ENCODE measurements around the gene ZNF507. TPM values are rescaled to one million over a fixed set of nuclear protein-coding genes. Genes with fewer than 3 reads are reported as not detected.

Gene ZNF507
- total RNA-seq, 4 donors from 2014 or later = 10.5 to 37.4 (median 28.2) TPM

- no peak for TF ChIP-seq POLR2A (IDR thresholded peaks at IDR 0.05)
- no peak for TF ChIP-seq CTCF (IDR thresholded peaks at IDR 0.05)
- intact Hi-C loops (cut with DNase I; ENCODE audit: low total_unique reads) = no loop called here
- no peak for DNase-seq
These were observed 28.3 kb upstream of the ZNF507 start for GRCh38 chr19:32317086-32317485.

GRCh38 chr19:32318884-32319520 is 26.4 kb upstream of the ZNF507 start:
- H3K4me1 ChIP-seq = no peaks in the 10 kb centered on the region
- no peak for TF ChIP-seq CTCF (IDR thresholded peaks at IDR 0.05)
- TF ChIP-seq POLR2A (IDR thresholded peaks at IDR 0.05) = no peak
- no peaks in the 10 kb centered on the region for H3K9me3 ChIP-seq
- H3K27ac ChIP-seq = no peak overlapping the region
- intact Hi-C loops (cut with DNase I; ENCODE audit: low total_unique reads) = no loop called here
- no peaks in the 10 kb centered on the region for H3K27me3 ChIP-seq
- DNase-seq = no peak
- no peaks in the 10 kb centered on the region for H3K36me3 ChIP-seq
- H3K4me3 ChIP-seq = no peak overlapping the region

More at GRCh38 chr19:32317086-32317485, 28.3 kb upstream of the ZNF507 start:
- Histone ChIP-seq H3K4me3 (no peak overlapping the region), H3K36me3 (no peaks in the 10 kb centered on the region), H3K27me3 (no peaks in the 10 kb centered on the region), H3K27ac (no peak overlapping the region), H3K4me1 (no peaks in the 10 kb centered on the region), H3K9me3 (no peaks in the 10 kb centered on the region)

GRCh38 chr19:32322541-32322940 is 22.9 kb upstream of the ZNF507 start:
- intact Hi-C loops (cut with DNase I; ENCODE audit: low total_unique reads) = no loop called here
- no peak overlapping the region for H3K27ac ChIP-seq
- H3K4me3 ChIP-seq = no peak overlapping the region
- no peaks in the 10 kb centered on the region for H3K9me3 ChIP-seq
- H3K27me3 ChIP-seq = peaks cover 0 to 3% of the 10 kb centered on the region in 2 donors
- TF ChIP-seq CTCF (IDR thresholded peaks at IDR 0.05) (no peak), POLR2A (IDR thresholded peaks at IDR 0.05) (no peak)
- H3K36me3 ChIP-seq = no peaks in the 10 kb centered on the region
- no peaks in the 10 kb centered on the region for H3K4me1 ChIP-seq
- DNase-seq = no peak

GRCh38 chr19:32324631-32325285 is 20.7 kb upstream of the ZNF507 start:
- Histone ChIP-seq H3K36me3 (no peaks in the 10 kb centered on the region), H3K9me3 (no peaks in the 10 kb centered on the region), H3K27me3 (peaks cover 0 to 4% of the 10 kb centered on the region in 2 donors), H3K4me3 (no peak overlapping the region), H3K4me1 (no peaks in the 10 kb centered on the region), H3K27ac (no peak overlapping the region)
- TF ChIP-seq CTCF (IDR thresholded peaks at IDR 0.05) (no peak), POLR2A (IDR thresholded peaks at IDR 0.05) (no peak)
- intact Hi-C loops (cut with DNase I; ENCODE audit: low total_unique reads) = no loop called here
- DNase-seq = no peak

GRCh38 chr19:32330213-32330857 is 15.1 kb upstream of the ZNF507 start:
- intact Hi-C loops (cut with DNase I; ENCODE audit: low total_unique reads) = no loop called here
- H3K4me1 ChIP-seq = no peaks in the 10 kb centered on the region
- H3K27ac ChIP-seq = no peak overlapping the region
- no peaks in the 10 kb centered on the region for H3K36me3 ChIP-seq
- DNase-seq = no peak
- peaks cover 0 to 4% of the 10 kb centered on the region in 2 donors for H3K27me3 ChIP-seq
- TF ChIP-seq POLR2A (IDR thresholded peaks at IDR 0.05) = no peak
- TF ChIP-seq CTCF (IDR thresholded peaks at IDR 0.05) = no peak
- H3K9me3 ChIP-seq = no peaks in the 10 kb centered on the region
- no peak overlapping the region for H3K4me3 ChIP-seq
